Smooth muscle cell (in vitro differentiated cells): Measurements from ENCODE around the gene DLX4. TPM values are rescaled to one million over a fixed set of nuclear protein-coding genes. Genes with fewer than 3 reads are reported as not detected.

Experiments
- DNase-seq: peaks from one replicate; lab custom pipeline; 2025; ENCODE audit not compliant: unreplicated experiment; lab: John Stamatoyannopoulos, UW
- H2AFZ ChIP-seq: fragments of 200-600 bp; sonication (generic); 2 replicates; pipeline ENCODE4 v1.6.0; 2016; ENCODE audit warnings: antibody characterized with exemption, low read depth, mild to moderate bottlenecking
- H3F3A ChIP-seq: fragments of 200-600 bp; sonication (generic); 2 replicates; pipeline ENCODE4 v1.6.0; 2017; ENCODE audit warnings: antibody characterized with exemption, low read depth
- H3K27ac ChIP-seq: fragments of 200-600 bp; sonication (generic); 2 replicates; pipeline ENCODE4 v1.5.1; 2016; ENCODE audit warnings: low read depth, mild to moderate bottlenecking
- H3K27me3 ChIP-seq: fragments of 200-600 bp; sonication (generic); 2 replicates; pipeline ENCODE4 v1.6.1; 2016; ENCODE audit warnings: low read depth, mild to moderate bottlenecking
- H3K36me3 ChIP-seq: fragments of 200-600 bp; sonication (generic); 2 replicates; pipeline ENCODE4 v1.5.1; 2016; ENCODE audit warnings: low read depth
- H3K4me1 ChIP-seq: fragments of 200-600 bp; sonication (generic); 2 replicates; pipeline ENCODE4 v1.5.1; 2016; ENCODE audit warnings: low read depth
- H3K4me2 ChIP-seq: fragments of 200-600 bp; sonication (generic); 2 replicates; pipeline ENCODE4 v1.6.0; 2016; ENCODE audit warnings: mild to moderate bottlenecking
- H3K4me3 ChIP-seq: fragments of 200-600 bp; sonication (generic); 2 replicates; pipeline ENCODE4 v1.5.1; 2016; ENCODE audit warnings: mild to moderate bottlenecking
- H3K79me2 ChIP-seq: fragments of 200-600 bp; sonication (generic); 2 replicates; pipeline ENCODE4 v1.6.0; 2016; ENCODE audit warnings: low read depth, mild to moderate bottlenecking
- H3K9ac ChIP-seq: fragments of 200-600 bp; sonication (generic); 2 replicates; pipeline ENCODE4 v1.6.0; 2016; ENCODE audit warnings: low read depth
- H3K9me3 ChIP-seq: fragments of 200-600 bp; sonication (generic); replicated peaks from 2 replicates; pipeline ENCODE4 v1.5.1; 2016; ENCODE audit warnings: low read depth
- H4K20me1 ChIP-seq: fragments of 200-600 bp; sonication (generic); 2 replicates; pipeline ENCODE4 v1.6.0; 2016; ENCODE audit warnings: low read depth
- WGBS: methylation state at CpG from one replicate; pipeline ENCODE4 v1.1.7; 2016; ENCODE audit warnings: low lambda C conversion rate; 5-methylcytosine and 5-hydroxymethylcytosine counted together
- polyA plus RNA-seq: library from polyadenylated mRNA; unstranded; fragments of >200 nt; fragmentation: Nextera tagmentation; extraction: Ambion mirVana; gene quantifications from 2 replicates; pipeline ENCODE4 v1.2.1, GENCODE V29; 2016
- total RNA-seq: library from RNA; depleted of rRNA; stranded (reverse); fragments of >200 nt; gene quantifications from 2 replicates; pipeline ENCODE4 v1.2.3, GENCODE V29; 2014
- TF ChIP-seq, protein P1 (sequence below): fragments of 200-600 bp; sonication (generic); IDR thresholded peaks from 2 replicates; pipeline ENCODE4 v1.5.1; 2017; ENCODE audit warnings: borderline replicate concordance, mild to moderate bottlenecking, antibody characterized with exemption; ENCODE audit not compliant: insufficient read depth, poor library complexity, severe bottlenecking

DLX4 gene
- total and polyA plus RNA-seq, 2 experiments from 2014 or later: 0.19 TPM; not detected in 1

DNA sequence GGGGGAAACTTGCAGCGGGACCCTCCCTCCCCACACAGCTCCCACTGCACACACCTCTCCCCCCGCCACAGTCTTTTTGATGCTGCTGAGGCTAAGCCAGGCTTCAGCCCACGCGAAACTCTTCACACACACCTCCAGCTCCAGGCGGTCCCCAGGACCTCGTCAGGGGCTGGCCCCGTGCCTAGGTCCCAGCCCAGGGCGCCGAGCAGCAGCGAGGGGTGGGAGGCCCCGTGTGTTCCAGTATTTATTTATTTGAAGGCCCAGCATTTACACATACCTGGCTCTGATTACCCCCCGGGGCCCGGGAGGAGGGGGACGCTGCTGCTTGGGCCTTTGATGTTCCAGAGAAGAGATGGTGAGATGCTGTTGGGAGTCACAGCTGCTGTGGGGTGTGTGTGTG lies 44.9 kb upstream of the DLX4 start:
- no peaks in the 10 kb centered on the region for H3K4me1 ChIP-seq
- TF ChIP-seq, protein P1, sequence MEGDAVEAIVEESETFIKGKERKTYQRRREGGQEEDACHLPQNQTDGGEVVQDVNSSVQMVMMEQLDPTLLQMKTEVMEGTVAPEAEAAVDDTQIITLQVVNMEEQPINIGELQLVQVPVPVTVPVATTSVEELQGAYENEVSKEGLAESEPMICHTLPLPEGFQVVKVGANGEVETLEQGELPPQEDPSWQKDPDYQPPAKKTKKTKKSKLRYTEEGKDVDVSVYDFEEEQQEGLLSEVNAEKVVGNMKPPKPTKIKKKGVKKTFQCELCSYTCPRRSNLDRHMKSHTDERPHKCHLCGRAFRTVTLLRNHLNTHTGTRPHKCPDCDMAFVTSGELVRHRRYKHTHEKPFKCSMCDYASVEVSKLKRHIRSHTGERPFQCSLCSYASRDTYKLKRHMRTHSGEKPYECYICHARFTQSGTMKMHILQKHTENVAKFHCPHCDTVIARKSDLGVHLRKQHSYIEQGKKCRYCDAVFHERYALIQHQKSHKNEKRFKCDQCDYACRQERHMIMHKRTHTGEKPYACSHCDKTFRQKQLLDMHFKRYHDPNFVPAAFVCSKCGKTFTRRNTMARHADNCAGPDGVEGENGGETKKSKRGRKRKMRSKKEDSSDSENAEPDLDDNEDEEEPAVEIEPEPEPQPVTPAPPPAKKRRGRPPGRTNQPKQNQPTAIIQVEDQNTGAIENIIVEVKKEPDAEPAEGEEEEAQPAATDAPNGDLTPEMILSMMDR: no peak
- 75% methylated on average over 14 of the region's 14 CpGs for WGBS
- no peaks in the 10 kb centered on the region for H3K9me3 ChIP-seq
- H3K27ac ChIP-seq: no peak overlapping the region
- H4K20me1 ChIP-seq: no peaks in the 10 kb centered on the region
- no peak overlapping the region for H2AFZ ChIP-seq
- H3K4me3 ChIP-seq: no peak overlapping the region
- H3F3A ChIP-seq: no peaks in the 10 kb centered on the region
- H3K4me2 ChIP-seq: no peak overlapping the region
- H3K36me3 ChIP-seq: no peaks in the 10 kb centered on the region
- H3K27me3 ChIP-seq: no peaks in the 10 kb centered on the region
- no peaks in the 10 kb centered on the region for H3K79me2 ChIP-seq
- DNase-seq: no peak
- H3K9ac ChIP-seq: no peak overlapping the region

DNA sequence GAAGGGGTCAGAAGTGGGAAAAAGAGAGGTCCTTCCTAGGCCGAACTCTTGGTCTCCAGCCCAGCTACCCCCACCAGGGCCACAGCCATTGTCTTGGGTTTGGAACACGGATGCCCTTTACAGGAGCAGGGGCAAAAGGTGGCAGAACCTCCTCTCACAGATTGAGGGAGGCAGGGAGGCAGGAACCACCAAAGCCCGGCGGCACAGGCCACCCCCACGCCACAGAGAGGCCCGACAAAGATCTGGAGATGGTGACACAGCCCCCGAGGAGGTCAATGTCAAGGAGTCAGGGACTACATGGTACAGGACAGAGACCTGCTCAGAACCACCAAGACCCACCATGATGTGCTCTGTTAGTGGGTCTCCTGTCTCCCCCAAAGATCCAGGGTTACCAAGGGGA lies 44.4 kb upstream of the DLX4 start:
- Histone ChIP-seq H3K4me3 (no peak overlapping the region), H4K20me1 (no peaks in the 10 kb centered on the region), H3K27me3 (no peaks in the 10 kb centered on the region), H3K9ac (no peak overlapping the region), H3K79me2 (no peaks in the 10 kb centered on the region), H3K9me3 (no peaks in the 10 kb centered on the region), H3F3A (no peaks in the 10 kb centered on the region), H3K4me2 (no peak overlapping the region), H3K36me3 (no peaks in the 10 kb centered on the region), H3K4me1 (no peaks in the 10 kb centered on the region), H3K27ac (no peak overlapping the region), H2AFZ (no peak overlapping the region)
- TF ChIP-seq, protein P1: no peak
- 92% methylated on average over 7 of the region's 7 CpGs for WGBS
- DNase-seq: no peak

DNA sequence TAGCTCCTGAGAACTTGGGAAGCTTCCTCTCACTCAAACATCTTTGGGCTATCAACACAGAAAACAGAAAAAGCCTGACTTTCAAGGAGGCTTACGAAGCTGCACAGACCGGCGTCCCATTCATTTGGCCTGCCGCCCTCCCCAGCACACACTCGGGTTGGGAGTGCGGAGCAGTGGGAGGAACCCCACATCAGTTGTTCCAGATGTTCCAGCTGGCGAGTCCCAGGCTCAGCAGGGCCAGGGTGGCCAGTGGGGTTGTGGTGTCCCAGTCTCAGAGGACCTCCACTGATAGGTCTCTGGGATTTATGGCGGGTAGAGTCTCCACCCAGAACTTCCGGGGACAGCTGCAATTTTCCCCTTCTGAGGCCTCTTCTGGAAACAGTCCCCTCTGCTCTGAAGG lies 43.1 kb upstream of the DLX4 start:
- Histone ChIP-seq H3K4me2 (no peak overlapping the region), H3K9me3 (no peaks in the 10 kb centered on the region), H2AFZ (no peak overlapping the region), H3K27ac (no peak overlapping the region), H3K36me3 (no peaks in the 10 kb centered on the region), H3K9ac (no peak overlapping the region), H3K79me2 (no peaks in the 10 kb centered on the region), H3K4me3 (no peak overlapping the region), H3F3A (no peaks in the 10 kb centered on the region), H3K4me1 (no peaks in the 10 kb centered on the region), H3K27me3 (no peaks in the 10 kb centered on the region), H4K20me1 (no peaks in the 10 kb centered on the region)
- TF ChIP-seq, protein P1: no peak
- no peak for DNase-seq
- 96% methylated on average over 9 of the region's 9 CpGs for WGBS

DNA sequence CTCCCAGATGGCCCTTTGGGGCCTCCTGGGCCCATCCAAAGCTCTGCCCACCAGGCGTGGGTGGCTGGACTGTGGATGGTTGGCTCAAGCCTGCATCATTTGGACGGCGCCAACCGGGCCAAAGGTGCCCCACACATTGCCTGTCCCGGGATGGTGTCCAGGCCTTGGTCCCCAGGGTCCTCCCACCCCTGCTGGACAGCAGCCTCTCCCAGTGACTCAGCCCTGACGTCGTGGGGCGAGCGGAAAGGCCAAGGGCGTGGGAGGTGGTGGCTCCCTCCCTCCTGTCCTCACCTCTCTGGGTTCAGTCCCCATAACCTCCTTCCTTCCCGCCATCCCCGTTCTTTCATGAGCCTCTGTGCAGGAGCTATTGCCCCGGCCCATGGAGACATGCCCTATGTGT lies 42.1 kb upstream of the DLX4 start:
- H3K27me3 ChIP-seq: no peaks in the 10 kb centered on the region
- H3K9me3 ChIP-seq: no peaks in the 10 kb centered on the region
- H2AFZ ChIP-seq: no peak overlapping the region
- no peak overlapping the region for H3K27ac ChIP-seq
- H4K20me1 ChIP-seq: no peaks in the 10 kb centered on the region
- H3K79me2 ChIP-seq: no peaks in the 10 kb centered on the region
- H3K4me3 ChIP-seq: no peak overlapping the region
- no peak for DNase-seq
- no peak overlapping the region for H3K9ac ChIP-seq
- TF ChIP-seq, protein P1: no peak
- WGBS: 74% methylated on average over 13 of the region's 13 CpGs
- no peaks in the 10 kb centered on the region for H3K4me1 ChIP-seq
- H3K4me2 ChIP-seq: no peak overlapping the region
- no peaks in the 10 kb centered on the region for H3F3A ChIP-seq
- H3K36me3 ChIP-seq: no peaks in the 10 kb centered on the region
